Activated CD8-positive, alpha-beta T cell treated with anti-CD3 and anti-CD28 coated beads, Interleukin-2, amount 10 ng/mL, durations not matched to agents 7 days and 5 days (primary cell): ENCODE measurements around the gene ANK2. TPM values are rescaled to one million over a fixed set of nuclear protein-coding genes. Genes with fewer than 3 reads are reported as not detected.

ENCODE experiments used
- ATAC-seq: fragments of 150-1000 bp; cut with Tn5 transposase; one replicate; pipeline ENCODE4 v1.10.0; 2021; ENCODE audit warnings: moderate library complexity
- CTCF ChIA-PET: fragments of 350-600 bp; sonication (Branson Sonifier 250); formaldehyde crosslinking; loops from one replicate; lab custom pipeline; 2021; ENCODE audit warnings: antibody characterized with exemption; lab: Charles Lee
- POLR2A ChIA-PET: fragments of 350-600 bp; sonication (Branson Sonifier 250); formaldehyde crosslinking; loops from one replicate; lab custom pipeline; 2021; ENCODE audit warnings: antibody characterized with exemption; lab: Charles Lee
- DNase-seq: peaks from one replicate; pipeline ENCODE4 v3.0.0-alpha.2; 2020
- H3K27ac Mint-ChIP-seq: one replicate; pipeline ENCODE4 v1.8.0; 2021; ENCODE audit warnings: mild to moderate bottlenecking, mixed read lengths
- H3K27me3 Mint-ChIP-seq: one replicate; pipeline ENCODE4 v1.8.0; 2021; ENCODE audit warnings: low read depth, mixed read lengths
- H3K36me3 Mint-ChIP-seq: one replicate; pipeline ENCODE4 v1.8.0; 2021; ENCODE audit warnings: low read depth, mixed read lengths
- H3K4me1 Mint-ChIP-seq: one replicate; pipeline ENCODE4 v1.8.0; 2021; ENCODE audit warnings: low read depth, mixed read lengths
- H3K4me3 Mint-ChIP-seq: one replicate; pipeline ENCODE4 v1.8.0; 2021; ENCODE audit warnings: mild to moderate bottlenecking, mixed read lengths
- H3K9me3 Mint-ChIP-seq: one replicate; pipeline ENCODE4 v1.8.0; 2022; ENCODE audit warnings: mixed read lengths; ENCODE audit not compliant: insufficient read depth
- total RNA-seq, 2 experiments: library from RNA; stranded (reverse); gene quantifications; one replicate each; pipeline ENCODE4 v1.2.3, GENCODE V29; 2021

Gene ANK2
- total RNA-seq, 2 experiments from 2014 or later: 0.47 to 1.5 TPM

GRCh38 chr4:113397114-113397701, 347.8 kb downstream of the ANK2 start:
- Mint-ChIP-seq H3K27ac (no peak overlapping the region), H3K4me3 (no peak overlapping the region), H3K27me3 (peaks cover 2% of the 10 kb centered on the region), H3K4me1 (peaks cover 2% of the 10 kb centered on the region), H3K36me3 (no peaks in the 10 kb centered on the region), H3K9me3 (no peaks in the 10 kb centered on the region)
- POLR2A ChIA-PET: no interaction called here
- no peak for ATAC-seq
- DNase-seq: no peak
- CTCF ChIA-PET: interaction anchor here (5.5 kb wide), 1 partner anchor 674 kb away, joined by 27 read pairs; no protein-coding TSS in a partner anchor

DNA sequence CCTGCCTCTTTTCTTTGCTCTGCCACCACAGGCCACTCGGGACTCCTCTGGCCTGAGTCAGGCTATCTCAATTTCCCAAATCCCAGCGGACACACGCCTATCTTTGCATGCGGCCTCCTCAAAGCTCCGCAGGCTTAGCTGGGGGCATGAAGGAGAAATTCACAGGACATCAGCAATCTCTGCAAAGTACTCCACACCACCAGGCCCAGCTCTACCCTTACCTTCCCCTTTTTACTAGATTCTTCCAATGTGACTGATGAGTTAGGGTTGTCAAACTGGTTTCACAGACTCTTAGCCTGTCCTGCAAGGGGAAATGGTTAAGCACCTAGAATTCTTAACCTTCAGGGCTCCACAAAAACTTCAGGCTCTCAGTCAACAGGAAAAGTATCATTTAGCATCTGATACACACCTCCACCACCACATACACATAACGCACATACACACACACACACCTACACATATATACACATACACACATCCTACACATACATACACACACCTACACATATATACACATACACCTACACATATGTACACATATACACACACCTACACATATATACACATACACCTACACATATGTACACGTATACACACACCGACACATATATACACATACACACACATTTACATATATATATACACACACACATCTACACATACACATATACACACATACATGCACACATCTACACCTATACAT, 349.1 kb downstream of the ANK2 start:
- CTCF ChIA-PET: no interaction called here
- no peaks in the 10 kb centered on the region for H3K36me3 Mint-ChIP-seq

DNA sequence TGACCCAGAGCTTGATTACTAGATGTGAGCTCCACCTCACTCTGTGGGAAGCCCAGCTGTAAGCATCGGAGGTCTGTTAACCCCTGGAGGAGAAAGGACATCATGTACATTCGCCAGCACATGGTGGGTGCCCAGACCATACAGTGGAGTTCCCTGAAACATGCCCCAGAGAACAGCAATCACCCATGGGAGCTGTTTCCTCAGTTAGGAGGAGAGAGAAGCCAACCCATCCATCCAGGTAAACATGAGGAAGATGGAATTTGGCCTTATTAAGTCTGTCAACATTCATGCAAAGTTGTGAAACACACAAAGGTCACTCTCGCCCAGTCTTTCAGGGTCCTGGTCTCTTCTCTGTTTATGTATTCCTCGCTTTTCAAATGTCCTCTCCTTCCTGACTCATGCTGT, 354.7 kb downstream of the ANK2 start:
- Mint-ChIP-seq H3K4me3 (no peak overlapping the region), H3K36me3 (no peaks in the 10 kb centered on the region), H3K4me1 (no peaks in the 10 kb centered on the region), H3K27ac (no peak overlapping the region), H3K9me3 (no peaks in the 10 kb centered on the region), H3K27me3 (peaks cover 3% of the 10 kb centered on the region)
- ChIA-PET POLR2A (no interaction called here), CTCF (no interaction called here)
- ATAC-seq (no peak), DNase-seq (no peak)

More for the DNA sequence above, 349.1 kb downstream of the ANK2 start:
- DNase-seq (no peak), ATAC-seq (no peak)
- Mint-ChIP-seq H3K27me3 (no peaks in the 10 kb centered on the region), H3K4me3 (no peak overlapping the region), H3K9me3 (no peaks in the 10 kb centered on the region), H3K4me1 (peaks cover 2% of the 10 kb centered on the region), H3K27ac (no peak overlapping the region)
- POLR2A ChIA-PET: no interaction called here

GRCh38 chr4:113404841-113405240, 355.4 kb downstream of the ANK2 start:
- H3K27ac Mint-ChIP-seq: no peak overlapping the region
- DNase-seq (no peak), ATAC-seq (no peak)
- CTCF ChIA-PET: interaction anchor here (0.8 kb wide), 1 partner anchor 10 kb away, joined by 3 read pairs; no protein-coding TSS in a partner anchor
- no peak overlapping the region for H3K4me3 Mint-ChIP-seq
- no peaks in the 10 kb centered on the region for H3K4me1 Mint-ChIP-seq
- POLR2A ChIA-PET: no interaction called here
- no peaks in the 10 kb centered on the region for H3K9me3 Mint-ChIP-seq
- H3K27me3 Mint-ChIP-seq: peaks cover 4% of the 10 kb centered on the region
- H3K36me3 Mint-ChIP-seq: no peaks in the 10 kb centered on the region

GRCh38 chr4:113405874-113406722, 356.6 kb downstream of the ANK2 start:
- Mint-ChIP-seq H3K27me3 (peaks cover 4% of the 10 kb centered on the region), H3K4me3 (no peak overlapping the region), H3K36me3 (no peaks in the 10 kb centered on the region), H3K4me1 (peaks cover 4% of the 10 kb centered on the region), H3K27ac (no peak overlapping the region), H3K9me3 (no peaks in the 10 kb centered on the region)
- ATAC-seq (no peak), DNase-seq (no peak)
- ChIA-PET CTCF (interaction anchor here (1.1 kb wide), 1 partner anchor 11 kb away, joined by 5 read pairs; no protein-coding TSS in a partner anchor), POLR2A (no interaction called here)

DNA sequence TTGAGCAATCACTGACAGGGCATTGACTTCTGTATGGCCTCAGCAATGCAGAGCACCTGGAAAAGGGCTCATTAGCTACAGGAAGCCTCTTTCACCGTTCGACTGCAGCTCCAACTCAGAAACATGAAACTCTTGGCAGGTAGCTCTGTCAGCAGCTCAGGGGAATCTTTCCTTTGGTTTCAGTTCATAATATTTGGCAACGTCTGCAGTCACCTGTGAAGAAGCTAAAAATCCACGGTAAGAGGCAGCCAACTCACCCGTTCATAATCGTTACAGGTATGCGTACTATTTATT, 357.2 kb downstream of the ANK2 start:
- Mint-ChIP-seq H3K9me3 (no peaks in the 10 kb centered on the region), H3K4me1 (peaks cover 4% of the 10 kb centered on the region), H3K4me3 (no peak overlapping the region), H3K36me3 (no peaks in the 10 kb centered on the region), H3K27me3 (peaks cover 6% of the 10 kb centered on the region), H3K27ac (no peak overlapping the region)
- DNase-seq: no peak
- POLR2A ChIA-PET: no interaction called here
- CTCF ChIA-PET: interaction anchor here (1.1 kb wide), 1 partner anchor 12 kb away, joined by 5 read pairs; no protein-coding TSS in a partner anchor
- no peak for ATAC-seq

- ChIA-PET CTCF (interaction anchor here (0.8 to 1.1 kb wide), 3 partner anchors 12 to 664 kb away, joined by 3 to 5 read pairs (median 3); no protein-coding TSS in a partner anchor), POLR2A (no interaction called here)
- ATAC-seq (no peak), DNase-seq (no peak)
- H3K4me3 Mint-ChIP-seq: no peak overlapping the region
- no peak overlapping the region for H3K27ac Mint-ChIP-seq
- peaks cover 4% of the 10 kb centered on the region for H3K4me1 Mint-ChIP-seq
- H3K27me3 Mint-ChIP-seq: peaks cover 9% of the 10 kb centered on the region
- H3K36me3 Mint-ChIP-seq: no peaks in the 10 kb centered on the region
- no peaks in the 10 kb centered on the region for H3K9me3 Mint-ChIP-seq
Observed at GRCh38 chr4:113407409-113407808, 358.0 kb downstream of the ANK2 start.

DNA sequence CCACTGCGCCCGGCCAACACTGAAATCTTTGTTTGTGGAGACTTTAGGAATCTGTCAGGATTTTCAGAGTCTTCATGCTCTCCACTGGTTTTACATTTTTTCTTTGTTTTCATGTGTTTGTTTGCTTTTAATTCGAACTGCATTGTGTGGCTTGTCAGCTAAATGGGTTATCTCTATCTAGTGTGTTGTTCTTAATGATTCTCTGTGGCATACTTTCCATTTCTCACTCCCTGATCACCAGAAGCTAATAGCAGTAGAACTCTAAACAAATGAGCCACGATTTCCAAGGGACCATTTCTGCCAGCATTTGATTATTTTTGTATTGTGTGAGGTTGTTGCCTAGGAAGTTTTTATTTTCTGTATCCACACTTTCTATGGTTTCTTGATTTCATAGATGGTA, 359.7 kb downstream of the ANK2 start:
- H3K4me1 Mint-ChIP-seq: peaks cover 4% of the 10 kb centered on the region
- CTCF ChIA-PET: no interaction called here

GRCh38 chr4:113410686-113411085, 361.2 kb downstream of the ANK2 start:
- H3K4me1 Mint-ChIP-seq: peaks cover 4% of the 10 kb centered on the region
- CTCF ChIA-PET: interaction anchor here (1.4 kb wide), 1 partner anchor 21 kb away, joined by 3 read pairs; no protein-coding TSS in a partner anchor
- no peak overlapping the region for H3K4me3 Mint-ChIP-seq
- H3K27ac Mint-ChIP-seq: no peak overlapping the region
- H3K9me3 Mint-ChIP-seq: no peaks in the 10 kb centered on the region
- POLR2A ChIA-PET: no interaction called here
- no peak for DNase-seq
- no peak for ATAC-seq
- H3K36me3 Mint-ChIP-seq: no peaks in the 10 kb centered on the region
- peaks cover 14% of the 10 kb centered on the region for H3K27me3 Mint-ChIP-seq

More for the DNA sequence above, 359.7 kb downstream of the ANK2 start:
- Mint-ChIP-seq H3K27me3 (peaks cover 14% of the 10 kb centered on the region), H3K36me3 (no peaks in the 10 kb centered on the region), H3K9me3 (no peaks in the 10 kb centered on the region), H3K27ac (no peak overlapping the region), H3K4me3 (no peak overlapping the region)
- POLR2A ChIA-PET: no interaction called here
- ATAC-seq (no peak), DNase-seq (no peak)

DNA sequence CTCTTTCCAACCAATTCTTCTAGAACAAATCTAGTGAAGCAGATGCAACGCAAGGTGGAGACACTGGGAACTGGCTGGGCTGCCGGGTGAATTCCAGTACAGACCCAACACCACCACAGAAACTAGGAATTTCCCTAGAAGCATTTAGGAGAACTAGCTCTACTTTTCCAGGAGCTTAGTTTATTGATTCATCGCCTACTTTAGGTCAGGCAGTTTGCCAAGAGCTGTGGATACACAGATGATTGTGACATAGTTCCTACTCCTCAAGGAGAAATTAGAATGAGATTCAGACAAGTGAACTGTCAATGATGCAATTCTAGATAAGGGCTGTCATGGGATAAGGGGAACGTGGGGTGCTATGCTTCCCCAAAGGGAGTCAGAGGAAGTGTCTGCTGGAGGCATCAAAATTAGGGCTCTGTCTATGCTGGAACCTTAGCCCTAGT, 362.1 kb downstream of the ANK2 start:
- no peaks in the 10 kb centered on the region for H3K9me3 Mint-ChIP-seq
- no peaks in the 10 kb centered on the region for H3K36me3 Mint-ChIP-seq
- CTCF ChIA-PET: no interaction called here
- H3K4me1 Mint-ChIP-seq: peaks cover 4% of the 10 kb centered on the region
- DNase-seq (no peak), ATAC-seq (no peak)
- POLR2A ChIA-PET: no interaction called here
- no peak overlapping the region for H3K27ac Mint-ChIP-seq
- peaks cover 14% of the 10 kb centered on the region for H3K27me3 Mint-ChIP-seq
- no peak overlapping the region for H3K4me3 Mint-ChIP-seq

- ATAC-seq (no peak), DNase-seq (no peak)
- Mint-ChIP-seq H3K9me3 (peaks cover 28% of the 10 kb centered on the region), H3K4me1 (no peaks in the 10 kb centered on the region), H3K4me3 (no peak overlapping the region), H3K36me3 (no peaks in the 10 kb centered on the region), H3K27ac (no peak overlapping the region), H3K27me3 (no peaks in the 10 kb centered on the region)
- CTCF ChIA-PET: no interaction called here
- POLR2A ChIA-PET: no interaction called here
Observed at GRCh38 chr4:113419631-113420030, 370.2 kb downstream of the ANK2 start.

DNA sequence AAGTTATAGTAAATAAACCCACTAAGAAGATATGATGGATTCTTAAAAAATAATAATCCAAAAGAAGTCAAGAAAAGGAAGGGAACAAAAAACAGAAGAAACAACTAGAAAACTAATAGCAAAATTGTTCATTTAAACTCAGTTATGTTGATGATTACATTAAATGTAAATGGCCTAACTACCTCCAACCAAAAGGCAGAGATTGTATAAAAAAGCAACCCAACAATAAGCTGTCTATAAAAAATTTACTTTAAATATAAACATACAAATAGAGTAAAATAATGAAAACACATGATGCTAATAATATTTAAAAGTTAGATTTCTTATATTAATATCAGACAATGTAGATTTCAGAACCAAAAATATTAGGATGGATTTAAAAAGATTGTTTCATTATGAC, 371.5 kb downstream of the ANK2 start:
- Mint-ChIP-seq H3K4me1 (no peaks in the 10 kb centered on the region), H3K27ac (no peak overlapping the region), H3K27me3 (no peaks in the 10 kb centered on the region), H3K36me3 (no peaks in the 10 kb centered on the region), H3K4me3 (no peak overlapping the region), H3K9me3 (peaks cover 28% of the 10 kb centered on the region)
- CTCF ChIA-PET: no interaction called here
- ATAC-seq: no peak
- DNase-seq: no peak
- POLR2A ChIA-PET: no interaction called here
